Embryonic facial prominence (tissue), 1 donor: ENCODE data around the gene TMEM135.

Experiments
- DNase-seq: peaks from one replicate; pipeline ENCODE4 v3.0.0-alpha.2; 2016; ENCODE audit errors: extremely low spot score

The TMEM135 gene

DNA sequence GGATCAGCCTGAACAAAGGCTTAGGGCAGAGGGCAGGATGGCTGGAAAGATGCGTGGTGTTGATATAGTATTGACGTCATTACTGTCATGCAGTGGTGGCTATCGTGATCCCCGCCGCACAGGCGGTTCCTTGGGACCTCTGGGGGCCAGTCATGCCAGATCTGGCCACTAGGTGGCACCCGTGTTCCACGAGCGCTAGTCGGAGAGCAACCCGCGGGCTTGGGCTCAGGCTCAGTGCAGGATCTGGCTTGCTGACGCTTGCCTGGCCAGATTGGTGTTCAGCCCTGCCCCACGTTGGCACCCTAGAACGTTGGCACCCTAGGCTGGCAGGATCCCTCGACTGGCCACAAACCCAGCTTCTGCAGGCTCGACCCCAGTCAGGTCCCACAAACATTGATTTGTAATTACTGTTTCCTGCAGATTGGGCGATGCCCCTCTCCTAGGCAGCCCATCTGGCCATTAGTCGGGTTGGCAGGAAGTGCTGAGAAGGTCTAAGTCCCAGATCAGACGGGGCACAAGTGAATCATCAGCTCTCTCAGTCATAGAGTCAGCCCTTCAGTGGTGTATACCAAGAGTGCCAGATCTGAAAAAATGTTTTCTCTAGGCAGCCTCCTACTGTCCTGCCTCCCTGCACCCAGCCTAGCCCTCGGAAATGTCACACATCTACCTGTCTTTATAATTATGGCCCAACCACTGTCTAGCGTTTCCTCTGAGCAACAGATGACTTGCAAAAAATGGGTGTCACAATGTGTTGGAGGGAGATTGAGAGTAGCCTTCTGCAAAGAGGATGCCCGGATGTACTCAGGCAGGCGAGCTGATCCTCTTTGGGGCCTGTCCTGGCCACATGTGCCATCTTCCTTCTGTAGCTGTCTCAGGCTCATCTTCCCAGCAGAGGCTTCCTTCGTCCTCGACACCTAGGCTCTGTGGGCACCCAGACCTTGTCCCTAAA is 315.3 kb downstream of the TMEM135 start:
- peak; percentile 60 for DNase-seq

DNA sequence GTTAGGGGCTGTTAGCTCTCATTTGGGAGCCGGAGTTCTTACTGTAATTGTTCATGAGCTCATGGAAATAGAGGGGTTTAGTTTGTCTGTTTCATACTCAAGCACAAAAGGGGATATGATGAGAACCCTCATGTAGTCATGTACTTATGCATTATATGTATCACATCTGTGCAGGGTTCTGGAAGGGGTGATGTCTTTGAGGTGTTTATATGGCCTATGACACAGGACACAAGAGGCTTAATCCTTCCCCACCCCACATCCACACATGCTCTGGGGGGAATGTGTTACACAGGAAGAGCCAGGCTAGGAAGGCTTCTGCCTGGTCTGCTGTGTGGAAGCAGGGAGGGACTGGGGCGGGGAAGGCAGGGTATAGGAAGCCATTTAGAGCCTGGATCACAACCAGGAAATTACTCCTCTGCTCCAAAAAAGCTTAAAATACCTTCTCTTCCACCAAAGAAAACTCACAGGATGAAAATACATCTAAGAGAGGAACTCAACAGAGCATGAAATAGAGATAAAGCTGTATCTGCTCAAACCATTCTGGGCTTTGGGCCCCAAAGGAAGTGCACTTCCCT is 316.1 kb downstream of the TMEM135 start:
- no peak for DNase-seq

DNA sequence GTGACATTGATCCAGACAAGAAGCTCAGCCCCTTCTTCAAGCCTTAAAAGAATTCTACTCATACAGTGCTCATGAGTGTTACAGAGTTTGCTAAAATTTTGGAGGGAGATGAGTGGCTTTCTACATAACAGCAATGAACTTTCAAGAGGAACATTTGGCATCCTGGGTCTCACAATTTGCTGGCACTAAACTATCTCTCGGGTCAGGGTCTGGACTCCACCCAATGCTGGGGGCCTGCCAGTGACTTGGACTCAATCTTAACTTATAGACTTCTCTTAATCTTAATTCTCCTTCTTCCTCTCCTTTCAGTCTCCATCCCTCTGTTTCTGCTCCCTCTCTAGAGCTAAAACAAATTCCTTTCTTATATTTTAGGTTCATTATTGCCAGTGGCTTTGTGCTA is 317.9 kb downstream of the TMEM135 start:
- DNase-seq, result no peak

DNA sequence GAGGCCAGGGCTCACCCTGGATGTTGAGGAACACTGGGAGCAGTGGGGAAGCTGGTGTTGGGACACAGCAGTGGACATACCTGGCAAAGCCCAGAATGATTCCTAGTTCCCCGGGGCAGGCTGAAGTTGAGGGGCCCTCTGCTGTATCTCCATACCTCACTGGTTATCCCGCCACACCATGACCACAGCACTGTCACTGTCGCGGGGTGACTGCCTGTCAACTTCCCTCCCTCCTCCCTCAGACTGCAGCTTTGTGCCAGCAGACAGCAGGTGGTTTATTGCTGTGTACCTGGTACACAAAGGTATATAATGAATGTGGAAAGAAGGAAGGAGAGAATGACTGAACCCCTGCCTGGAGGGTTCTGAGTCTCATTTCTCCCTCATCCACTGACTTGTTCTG is 318.7 kb downstream of the TMEM135 start:
- DNase-seq, result no peak

DNA sequence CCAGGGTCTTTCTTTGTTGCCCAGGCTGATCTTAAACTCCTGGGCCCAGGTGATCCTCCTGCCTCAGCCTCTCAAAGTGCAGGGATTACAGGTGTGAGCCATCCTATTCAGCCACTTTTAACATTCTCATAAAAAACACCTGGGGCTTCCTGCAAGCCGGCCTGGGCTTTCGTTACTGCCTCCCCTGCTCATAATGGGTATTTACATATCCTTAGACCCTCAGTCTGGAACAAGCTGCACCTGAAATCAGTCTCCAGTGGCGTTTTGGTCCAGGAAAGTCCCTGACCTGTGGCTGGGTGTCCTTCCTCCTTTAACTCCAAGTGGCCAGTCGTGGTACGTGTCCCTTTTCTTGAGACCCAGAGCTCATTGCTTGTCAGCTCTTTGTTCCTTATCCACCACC is 320.7 kb downstream of the TMEM135 start:
- no peak for DNase-seq

DNA sequence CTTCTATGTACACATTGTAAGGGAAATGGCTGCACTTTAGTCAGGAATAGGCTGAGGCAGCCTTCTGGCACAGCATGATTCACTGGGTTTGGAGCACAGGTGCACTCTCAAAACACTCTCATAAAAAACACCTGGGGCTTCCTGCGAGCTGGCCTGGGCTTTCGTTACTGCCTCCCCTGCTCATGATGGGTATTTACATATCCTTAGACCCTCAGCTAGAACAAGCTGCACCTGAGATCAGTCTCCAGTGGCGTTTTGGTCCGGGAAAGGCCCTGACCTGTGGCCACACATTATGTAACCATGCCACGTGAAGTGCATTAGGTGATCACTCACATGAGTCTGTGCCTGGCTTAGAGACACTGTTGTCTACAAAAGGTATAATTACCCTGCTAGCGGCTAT is 321.7 kb downstream of the TMEM135 start:
- DNase-seq, result no peak

DNA sequence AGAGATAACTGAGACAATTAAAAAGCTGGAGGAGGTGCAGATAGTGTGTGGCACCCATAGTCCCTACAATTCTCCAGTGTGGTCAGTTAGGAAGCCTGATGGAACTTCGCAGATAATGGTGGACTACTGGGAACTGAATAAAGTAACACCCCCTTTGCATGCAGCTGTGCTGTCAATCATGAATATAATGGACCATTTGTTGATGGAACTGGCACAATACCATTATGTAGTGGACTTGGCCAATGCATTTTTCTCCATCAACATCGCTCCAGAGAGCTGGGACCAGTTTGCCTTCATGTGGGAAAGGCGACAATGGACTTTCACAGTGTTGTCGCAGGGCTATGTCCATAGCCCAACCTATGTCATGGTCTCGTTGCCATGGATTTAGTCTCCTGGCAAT is 324.2 kb downstream of the TMEM135 start:
- DNase-seq, result no peak

DNA sequence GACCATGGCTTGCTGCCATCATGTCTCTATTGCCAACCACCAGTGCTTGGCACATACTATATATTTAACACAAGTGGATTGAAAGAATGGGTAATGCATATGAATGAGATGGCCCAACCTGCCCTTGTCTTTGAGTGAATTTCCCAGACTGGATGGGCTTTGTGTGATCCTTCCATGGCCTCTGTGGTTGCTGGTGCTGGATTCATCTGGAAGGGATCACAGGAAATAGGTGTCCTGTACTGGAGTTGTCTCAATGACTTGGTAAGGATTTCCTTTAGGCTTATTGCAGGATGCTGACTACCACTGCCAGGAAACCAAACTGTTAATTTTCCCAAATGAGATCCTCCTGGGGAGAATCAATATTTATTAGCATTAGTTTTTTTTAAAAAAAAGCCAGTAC is 328.6 kb downstream of the TMEM135 start:
- DNase-seq, result no peak

DNA sequence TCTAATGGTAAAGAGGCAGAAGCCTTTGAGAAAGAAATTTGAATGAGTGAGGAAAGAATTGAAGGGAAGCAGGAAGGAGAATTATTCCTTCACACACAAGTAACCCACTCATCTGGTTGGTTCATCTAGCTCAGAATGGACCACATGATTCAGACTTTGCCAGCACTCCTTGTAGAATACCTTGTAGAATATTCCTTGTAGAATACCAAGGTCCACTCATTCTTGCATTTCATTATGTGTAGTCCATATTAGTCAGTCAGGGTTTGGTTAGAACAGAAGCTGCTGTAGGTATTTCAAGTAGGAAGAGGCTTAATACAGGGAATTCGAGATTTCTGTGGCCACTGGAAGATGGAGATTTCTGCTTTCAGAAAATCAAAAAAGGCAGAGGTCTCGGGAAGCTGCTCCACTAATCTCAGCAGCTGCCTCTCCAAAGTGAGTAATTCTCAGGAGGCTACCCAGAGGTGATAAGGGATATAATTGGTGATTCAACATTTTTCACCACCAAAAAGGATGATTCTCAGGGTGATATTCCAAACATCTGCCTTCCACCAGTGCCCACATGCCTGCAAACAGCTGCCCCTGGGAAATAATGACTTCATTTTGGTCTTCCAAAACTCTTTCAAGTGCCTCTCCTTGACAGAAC is 329.1 kb downstream of the TMEM135 start:
- no peak for DNase-seq

DNA sequence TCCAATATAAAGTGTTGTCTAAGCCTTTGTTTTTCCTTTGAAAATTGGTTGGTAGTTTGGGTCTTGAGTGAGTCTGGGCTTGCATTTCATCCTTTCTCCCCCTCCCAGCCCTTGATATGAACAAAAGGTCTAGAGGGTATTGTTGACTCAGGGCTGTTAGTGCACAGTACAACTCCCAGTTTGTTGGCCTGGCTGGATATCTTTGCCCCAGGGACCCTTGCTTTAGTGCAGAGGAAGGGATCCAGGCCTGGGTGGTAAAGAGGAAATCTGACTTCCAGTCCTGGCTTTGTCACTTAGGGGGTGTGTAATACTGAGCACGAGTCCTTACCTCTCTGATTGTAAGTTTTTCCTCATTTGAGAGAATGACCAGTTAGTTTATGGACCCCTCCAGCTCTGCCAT is 330.4 kb downstream of the TMEM135 start:
- no peak for DNase-seq

DNA sequence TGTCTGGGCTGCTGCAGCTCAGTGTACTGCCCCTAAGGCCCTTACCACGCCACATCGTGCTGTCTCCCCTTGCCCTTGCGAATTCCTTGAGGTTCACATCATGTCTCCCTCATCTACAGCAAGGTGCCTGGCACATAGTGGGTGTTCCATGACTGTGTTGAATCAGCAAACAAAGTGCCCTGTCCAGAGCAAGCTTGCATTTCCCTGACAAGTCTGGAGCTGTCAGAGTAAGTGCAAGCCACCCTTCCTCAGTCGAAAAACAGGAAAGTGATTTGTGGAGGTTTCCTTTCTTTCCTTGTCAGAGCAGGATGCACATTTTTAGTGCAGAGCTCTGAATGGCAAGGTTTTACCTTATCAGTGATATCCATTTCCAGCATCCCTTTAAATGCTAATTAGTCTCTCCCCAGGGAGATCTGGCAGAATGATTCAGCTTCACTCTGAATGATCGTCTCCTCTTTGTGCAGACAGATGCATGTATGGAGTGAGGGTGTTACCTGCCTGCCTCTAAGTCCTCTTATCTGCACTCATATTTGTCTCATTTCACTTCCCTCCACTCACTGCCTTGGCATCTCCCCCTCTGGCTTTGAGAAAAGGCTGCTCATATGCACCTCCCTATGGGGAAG is 331.2 kb downstream of the TMEM135 start:
- DNase-seq, result no peak

DNA sequence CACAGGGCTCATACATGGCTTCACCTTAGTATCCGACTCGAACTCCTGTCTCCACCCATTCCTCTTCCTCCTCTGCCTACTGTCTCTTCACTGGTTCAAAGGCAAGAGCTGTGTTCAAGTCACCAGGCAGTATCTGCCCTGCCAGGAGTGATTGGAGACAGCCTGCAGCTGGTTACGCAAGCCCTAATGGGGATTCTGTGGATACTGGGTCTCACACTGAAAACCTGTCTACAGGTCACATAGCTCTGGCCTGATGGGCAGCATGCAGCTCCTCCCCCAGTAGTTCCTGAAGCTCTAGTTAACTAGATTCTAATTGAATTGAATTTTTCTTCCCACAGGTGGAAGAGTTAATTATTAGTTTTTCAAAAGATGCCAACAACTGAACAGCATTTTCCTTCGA is 332.2 kb downstream of the TMEM135 start:
- no peak for DNase-seq

DNA sequence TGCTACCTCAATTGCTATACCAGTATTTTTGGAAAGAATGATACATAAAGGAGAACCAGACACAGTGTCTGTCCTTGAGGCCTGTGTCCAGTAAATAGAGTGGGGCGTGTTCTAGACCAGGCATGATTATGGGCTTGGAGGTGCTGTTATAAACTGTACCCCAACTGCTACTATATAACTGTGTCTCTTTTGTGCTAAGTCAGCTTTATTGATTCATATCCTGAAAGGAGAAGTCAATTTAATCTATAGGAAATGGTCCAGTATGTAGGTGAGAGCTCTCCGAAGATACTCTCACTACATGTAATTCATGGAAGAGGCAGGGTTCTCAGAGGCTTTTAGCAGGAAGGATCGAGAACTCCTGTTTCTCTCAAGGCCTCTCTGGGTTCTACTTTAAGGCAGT is 334.3 kb downstream of the TMEM135 start:
- DNase-seq, result no peak
